ENCODE measurements around the gene C22orf42.

The C22orf42 gene

DNA sequence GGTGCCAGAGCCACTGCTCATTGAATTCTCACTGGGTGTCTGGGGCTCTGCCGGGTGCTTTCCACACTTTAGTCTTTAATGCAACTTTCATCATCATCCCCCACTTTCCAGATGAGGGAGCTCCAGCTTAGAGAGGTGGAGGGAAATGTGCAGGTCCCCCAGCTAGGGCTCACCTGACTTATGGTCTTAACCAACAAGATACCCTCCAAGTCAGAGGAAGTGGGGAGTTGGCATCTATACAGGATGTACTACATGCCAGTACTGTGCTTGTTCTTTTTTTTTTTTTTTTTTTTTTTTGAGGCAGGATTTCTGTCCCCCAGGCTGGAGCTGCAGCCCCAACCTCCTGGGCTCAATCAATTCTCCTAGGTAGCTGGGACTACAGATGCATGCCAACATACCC lies 26.3 kb downstream of the C22orf42 start:
- no peak for DNase-seq

- DNase-seq, result no peak
Observed at GRCh38 chr22:32132126-32132525, 27.0 kb downstream of the C22orf42 start.

- peak; percentile 6 for DNase-seq
Observed at GRCh38 chr22:32130464-32130863, 28.6 kb downstream of the C22orf42 start.

DNA sequence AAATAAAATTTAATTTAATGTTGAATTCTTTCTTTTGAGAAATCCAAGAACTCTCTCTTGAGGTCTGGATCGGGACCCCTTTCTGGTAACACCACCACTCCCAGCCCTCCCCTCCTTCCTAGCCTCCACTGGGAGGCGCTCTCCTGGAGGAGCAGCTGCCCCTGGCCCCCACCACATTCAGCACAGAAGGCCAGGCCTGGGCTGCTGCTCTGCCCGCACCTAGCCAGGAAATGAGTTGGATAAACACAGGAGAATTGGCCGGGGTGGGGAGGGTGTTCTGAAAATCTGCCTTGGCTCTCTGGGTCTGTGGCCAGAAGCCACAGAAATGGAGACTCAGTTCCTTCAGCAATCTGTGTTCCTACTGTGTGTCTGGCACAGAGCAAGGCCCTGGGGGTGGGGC lies 31.2 kb downstream of the C22orf42 start:
- DNase-seq, result no peak

DNA sequence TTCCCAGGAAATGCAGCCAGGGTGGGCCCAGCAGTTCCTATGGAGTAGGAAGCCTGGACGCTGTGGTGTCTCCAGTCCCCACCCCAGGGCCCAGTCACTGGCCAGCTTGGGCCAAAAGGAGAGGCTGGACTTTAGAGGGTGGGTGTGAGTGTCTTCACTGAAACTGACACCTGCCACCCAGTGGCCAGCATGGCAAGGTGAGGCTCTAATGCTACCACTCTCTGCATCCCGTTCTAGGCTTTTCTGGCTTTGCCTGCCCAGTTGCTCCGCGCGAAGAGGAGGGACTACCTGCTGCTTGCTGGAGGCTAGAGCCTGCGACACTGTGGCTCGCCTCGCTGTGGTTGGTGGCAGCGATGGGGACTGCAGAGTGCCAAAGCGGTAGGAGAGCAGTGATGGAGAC lies 35.4 kb downstream of the C22orf42 start:
- no peak for DNase-seq

DNA sequence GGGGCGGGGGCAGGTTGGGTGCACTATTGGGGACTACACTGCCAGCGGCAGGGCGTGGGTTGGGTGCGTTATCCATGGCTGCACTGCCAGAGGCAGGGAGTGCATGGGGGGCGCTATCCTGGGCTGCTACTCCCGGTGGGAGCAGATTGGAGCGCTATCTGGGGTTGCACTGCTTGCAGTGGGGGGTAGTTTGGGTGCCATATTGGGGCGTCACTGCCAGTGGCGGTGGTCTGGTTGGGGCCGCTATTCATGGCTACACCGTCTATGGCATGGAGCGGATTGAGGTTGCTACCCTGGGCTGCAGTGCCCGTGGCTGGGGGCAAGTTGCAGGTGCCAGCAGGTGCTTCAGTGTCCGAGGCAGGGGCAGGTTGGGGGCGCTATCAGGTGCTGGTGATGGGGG lies 36.2 kb downstream of the C22orf42 start:
- DNase-seq, result no peak

GRCh38 chr22:32120603-32121002 lies 38.5 kb downstream of the C22orf42 start:
- no peak for DNase-seq

- no peak for DNase-seq
Observed at GRCh38 chr22:32119568-32120235, 39.4 kb downstream of the C22orf42 start.

DNA sequence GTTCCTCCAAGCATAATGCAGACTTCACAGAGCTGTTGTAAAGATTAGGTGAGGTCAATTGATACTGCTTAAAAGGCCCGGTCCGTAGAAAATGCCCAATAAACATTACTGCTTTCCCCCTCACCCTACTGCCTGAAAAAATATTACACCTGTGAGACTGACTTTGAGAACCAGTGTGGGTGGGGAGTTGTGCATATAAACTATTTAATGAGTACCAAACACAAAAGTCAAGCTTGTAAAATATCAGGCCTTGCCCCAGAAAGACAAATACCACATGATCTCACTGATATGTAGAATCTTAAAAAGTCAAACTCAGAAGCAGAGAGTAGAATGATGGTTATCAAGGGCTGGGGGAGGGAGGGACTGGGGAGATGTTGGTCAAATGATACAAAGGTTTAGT lies 46.7 kb downstream of the C22orf42 start:
- no peak for DNase-seq

DNA sequence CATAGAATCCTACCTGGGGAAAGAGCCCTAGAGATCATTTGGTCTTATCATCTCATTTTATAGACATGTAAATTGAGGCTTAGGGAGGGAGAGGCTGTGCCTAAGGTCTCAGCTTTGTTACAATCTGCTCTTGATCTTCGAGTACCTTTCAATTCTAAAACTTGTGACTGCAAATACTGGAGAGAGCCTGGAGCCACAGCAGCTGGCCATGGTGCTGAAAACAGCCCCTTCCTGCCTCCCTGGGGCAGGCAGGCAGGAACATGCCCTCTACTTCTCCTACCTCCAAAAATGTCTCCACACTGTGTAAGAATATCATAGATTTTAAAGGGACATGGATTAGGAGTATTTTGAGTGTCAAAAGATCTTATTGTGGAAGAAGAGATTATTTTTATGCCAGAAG lies 52.2 kb downstream of the C22orf42 start:
- DNase-seq, result peak; percentile 14

DNA sequence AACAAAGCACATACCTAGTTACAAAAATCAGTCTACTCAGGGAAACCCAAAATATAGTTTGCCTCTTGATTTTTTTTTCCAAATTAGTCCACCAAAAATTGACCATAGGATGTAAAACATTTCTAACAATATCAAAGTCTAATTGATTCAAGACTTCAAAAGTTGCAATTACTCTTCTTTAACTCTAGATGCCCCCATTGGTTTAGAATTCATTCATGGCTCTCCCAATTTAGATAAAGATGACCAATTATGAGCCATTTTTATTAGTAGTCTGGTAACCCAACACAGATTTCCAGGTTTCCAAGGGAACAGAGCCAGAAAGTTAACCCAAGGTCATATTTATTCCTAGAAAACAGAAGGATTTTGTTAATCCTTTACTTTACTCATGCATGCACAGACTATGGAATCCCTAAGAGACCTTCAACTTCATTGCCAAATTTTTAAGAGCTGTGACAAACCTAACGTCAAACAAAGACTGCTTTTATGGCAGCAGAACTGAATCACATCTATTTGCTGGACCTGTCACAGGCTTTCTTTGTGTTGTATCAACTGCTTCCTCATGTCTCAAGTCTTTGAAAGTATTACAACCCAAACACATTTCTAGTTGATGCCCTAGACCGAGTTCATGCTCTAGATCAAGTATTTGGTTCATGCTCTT lies 55.3 kb downstream of the C22orf42 start:
- no peak for DNase-seq

GRCh38 chr22:32100711-32101110 lies 58.4 kb downstream of the C22orf42 start:
- no peak for DNase-seq
